Measurements from ENCODE around the gene GABBR2.

- TF ChIP-seq POLR2A (IDR thresholded peaks at IDR 0.05): no peak
- no peak for TF ChIP-seq CTCF (IDR thresholded peaks at IDR 0.05)
Measured at GRCh38 chr9:98554752-98555151, 154.0 kb downstream of the GABBR2 start.
